H9 (cell line): ENCODE results near the gene PMEPA1. TPM values are rescaled to one million over a fixed set of nuclear protein-coding genes. Genes with fewer than 3 reads are reported as not detected.

Source experiments
- DNase-seq: peaks from one replicate; pipeline ENCODE4 v3.0.0-alpha.2; 2017
- H2AFZ ChIP-seq: one replicate; pipeline ENCODE4 v1.6.1; 2013; ENCODE audit warnings: mild to moderate bottlenecking, low read length, control low read depth, moderate library complexity
- H2AK5ac ChIP-seq: 2 replicates; pipeline ENCODE4 v1.6.1; 2013; ENCODE audit warnings: low read length, control low read depth, mixed read lengths; ENCODE audit not compliant: insufficient read length
- H2BK120ac ChIP-seq: one replicate; pipeline ENCODE4 v1.6.1; 2013; ENCODE audit warnings: low read depth, mild to moderate bottlenecking, low read length, control low read depth, inconsistent platforms; ENCODE audit not compliant: poor library complexity, severe bottlenecking
- H2BK12ac ChIP-seq: 2 replicates; pipeline ENCODE4 v1.6.1; 2013; ENCODE audit warnings: low read length, control low read depth, mixed read lengths, low read depth; ENCODE audit not compliant: insufficient read length
- H2BK15ac ChIP-seq: 2 replicates; pipeline ENCODE4 v1.6.1; 2013; ENCODE audit warnings: low read depth, low read length, control low read depth
- H2BK20ac ChIP-seq: one replicate; pipeline ENCODE4 v1.6.1; 2013; ENCODE audit warnings: low read depth, mild to moderate bottlenecking, low read length, control low read depth, inconsistent platforms; ENCODE audit not compliant: poor library complexity, severe bottlenecking
- H2BK5ac ChIP-seq: 2 replicates; pipeline ENCODE4 v1.6.1; 2013; ENCODE audit warnings: low read length, control low read depth, mixed read lengths; ENCODE audit not compliant: insufficient read length
- H3K14ac ChIP-seq: 2 replicates; pipeline ENCODE4 v1.6.1; 2013; ENCODE audit warnings: low read length, control low read depth; ENCODE audit not compliant: insufficient read depth
- H3K18ac ChIP-seq: 2 replicates; pipeline ENCODE4 v1.6.1; 2013; ENCODE audit warnings: low read depth, mild to moderate bottlenecking, mixed read lengths, low read length, control low read depth; ENCODE audit not compliant: insufficient read length
- H3K23ac ChIP-seq: 2 replicates; pipeline ENCODE4 v1.6.1; 2013; ENCODE audit warnings: low read length, control low read depth, mixed read lengths, low read depth; ENCODE audit not compliant: insufficient read length
- H3K23me2 ChIP-seq: 2 replicates; pipeline ENCODE4 v1.6.1; 2013; ENCODE audit warnings: low read depth, mild to moderate bottlenecking, mixed read lengths, low read length, control low read depth; ENCODE audit not compliant: insufficient read length, poor library complexity, severe bottlenecking
- H3K27ac ChIP-seq: 2 replicates; pipeline ENCODE4 v1.5.1; 2013; ENCODE audit warnings: low read length, control low read depth, mixed read lengths, low read depth; ENCODE audit not compliant: insufficient read length
- H3K27me3 ChIP-seq: 2 replicates; pipeline ENCODE4 v1.6.1; 2013; ENCODE audit warnings: low read length, control low read depth, inconsistent platforms; ENCODE audit not compliant: insufficient read depth
- H3K4ac ChIP-seq: 2 replicates; pipeline ENCODE4 v1.6.1; 2013; ENCODE audit warnings: low read depth, mild to moderate bottlenecking, control low read depth, inconsistent platforms, low read length, moderate library complexity
- H3K4me1 ChIP-seq: 2 replicates; pipeline ENCODE4 v1.6.1; 2013; ENCODE audit warnings: low read length, control low read depth, inconsistent platforms; ENCODE audit not compliant: insufficient read depth
- H3K4me2 ChIP-seq: 2 replicates; pipeline ENCODE4 v1.6.1; 2013; ENCODE audit warnings: low read length, control low read depth, mixed read lengths; ENCODE audit not compliant: insufficient read length, insufficient read depth
- H3K56ac ChIP-seq: 2 replicates; pipeline ENCODE4 v1.6.1; 2013; ENCODE audit warnings: low read depth, mild to moderate bottlenecking, mixed read lengths, low read length, control low read depth; ENCODE audit not compliant: insufficient read length
- H3K79me1 ChIP-seq: 2 replicates; pipeline ENCODE4 v1.6.1; 2013; ENCODE audit warnings: low read depth, mild to moderate bottlenecking, moderate library complexity, low read length, control low read depth, inconsistent platforms; ENCODE audit not compliant: insufficient read depth, poor library complexity, severe bottlenecking
- H3K79me2 ChIP-seq: 2 replicates; pipeline ENCODE4 v1.6.1; 2013; ENCODE audit warnings: low read length, control low read depth, inconsistent platforms; ENCODE audit not compliant: insufficient read depth
- H3K9ac ChIP-seq: 2 replicates; pipeline ENCODE4 v1.6.1; 2013; ENCODE audit warnings: low read length, control low read depth, mixed read lengths; ENCODE audit not compliant: insufficient read length; ENCODE audit errors: extremely low read depth
- H3K9me3 ChIP-seq: one replicate; pipeline ENCODE4 v1.6.1; 2013; ENCODE audit warnings: low read depth, low read length, inconsistent platforms; ENCODE audit not compliant: control insufficient read depth
- H3T11ph ChIP-seq: one replicate; pipeline ENCODE4 v1.6.1; 2013; ENCODE audit warnings: mild to moderate bottlenecking, low read length, control low read depth, inconsistent platforms
- H4K20me1 ChIP-seq: one replicate; pipeline ENCODE4 v1.6.1; 2013; ENCODE audit not compliant: control insufficient read depth, insufficient read length, insufficient read depth
- H4K5ac ChIP-seq: 2 replicates; pipeline ENCODE4 v1.6.1; 2013; ENCODE audit warnings: low read depth, mild to moderate bottlenecking, mixed read lengths, low read length, control low read depth; ENCODE audit not compliant: insufficient read length
- H4K8ac ChIP-seq: replicated peaks from 2 replicates; pipeline ENCODE4 v1.6.1; 2013; ENCODE audit warnings: low read length, control low read depth, mixed read lengths, low read depth; ENCODE audit not compliant: insufficient read length
- H4K91ac ChIP-seq: 2 replicates; pipeline ENCODE4 v1.6.1; 2013; ENCODE audit warnings: low read depth, mild to moderate bottlenecking, moderate library complexity, mixed read lengths, low read length, control low read depth; ENCODE audit not compliant: insufficient read length
- H3K27ac Mint-ChIP-seq, 3 experiments: 2 replicates in 2 of 3; 3 replicates in 1 of 3; pipeline ENCODE4 v1.8.0; 2020 to 2021; ENCODE audit warnings: mixed read lengths in 3 of 3, mild to moderate bottlenecking in 1 of 3, moderate library complexity in 1 of 3
- H3K27me3 Mint-ChIP-seq: 2 replicates; pipeline ENCODE4 v1.8.0; 2021; ENCODE audit warnings: low read depth, mild to moderate bottlenecking, moderate library complexity, mixed read lengths
- H3K36me3 Mint-ChIP-seq, 3 experiments: 2 replicates in 2 of 3; 3 replicates in 1 of 3; pipeline ENCODE4 v1.8.0; 2020 to 2021; ENCODE audit warnings: low read depth in 3 of 3, mixed read lengths in 3 of 3; ENCODE audit not compliant: insufficient read depth in 1 of 3
- H3K4me1 Mint-ChIP-seq, 2 experiments: 2 replicates each; pipeline ENCODE4 v1.8.0; 2020; ENCODE audit warnings: mixed read lengths in 2 of 2
- H3K4me3 Mint-ChIP-seq, 2 experiments: 2 replicates in 1 of 2; 3 replicates in 1 of 2; pipeline ENCODE4 v1.8.0; 2020 to 2021; ENCODE audit warnings: mild to moderate bottlenecking in 2 of 2, mixed read lengths in 2 of 2, moderate library complexity in 1 of 2
- H3K9me3 Mint-ChIP-seq, 2 experiments: 2 replicates in 1 of 2; 3 replicates in 1 of 2; pipeline ENCODE4 v1.8.0; 2020; ENCODE audit warnings: mild to moderate bottlenecking in 2 of 2, mixed read lengths in 2 of 2, moderate library complexity in 1 of 2
- WGBS: extraction: QIAGEN DNeasy Blood & Tissue Kit; methylation state at CpG from one replicate; pipeline ENCODE4 v1.1.7; 2013; ENCODE audit warnings: missing lambda C conversion rate, low lambda C conversion rate, mixed read lengths; ENCODE audit not compliant: insufficient read length; ENCODE audit errors: extremely low coverage; 5-methylcytosine and 5-hydroxymethylcytosine counted together
- total RNA-seq: library from RNA; stranded (reverse); gene quantifications from 2 replicates; pipeline ENCODE4 v1.2.1, GENCODE V29; 2021
- TF ChIP-seq, protein P1 (sequence below): fragments of 200-600 bp; sonication (generic); conservative IDR thresholded peaks from 3 replicates; pipeline ENCODE4 v1.8.0; 2021; ENCODE audit warnings: antibody characterized with exemption, mild to moderate bottlenecking

Gene PMEPA1
- total RNA-seq, 1 experiment from 2014 or later, result 34.6 TPM

GRCh38 chr20:57724610-57725405, 15.0 kb upstream of the PMEPA1 start:
- Histone ChIP-seq H4K91ac (no peak overlapping the region), H3K79me2 (no peaks in the 10 kb centered on the region), H3K9me3 (no peaks in the 10 kb centered on the region), H3K18ac (no peak overlapping the region), H3K14ac (no peak overlapping the region), H3K79me1 (no peaks in the 10 kb centered on the region), H3K27ac (no peak overlapping the region), H3T11ph (no peak overlapping the region), H2AK5ac (no peak overlapping the region), H3K23ac (no peak overlapping the region), H2BK20ac (no peak overlapping the region), H3K4me2 (no peak overlapping the region), H2AFZ (no peak overlapping the region), H3K27me3 (no peaks in the 10 kb centered on the region), H3K9ac (no peak overlapping the region), H3K4ac (no peak overlapping the region), H3K23me2 (no peaks in the 10 kb centered on the region), H2BK15ac (no peak overlapping the region), H3K56ac (no peak overlapping the region), H2BK12ac (no peak overlapping the region), H2BK120ac (no peak overlapping the region), H4K20me1 (no peaks in the 10 kb centered on the region), H4K8ac (no peak overlapping the region), H3K4me1 (peaks cover 5% of the 10 kb centered on the region; the same call in 1 of the 2 replicates), H2BK5ac (no peak overlapping the region), H4K5ac (no peak overlapping the region)
- Mint-ChIP-seq H3K27ac (no peak overlapping the region; a peak in 1 of 7 replicates), H3K9me3 (no peaks in the 10 kb centered on the region), H3K36me3 (no peaks in the 10 kb centered on the region), H3K4me3 (no peak overlapping the region), H3K4me1 (peaks cover 16 to 21% of the 10 kb centered on the region in 2 experiments), H3K27me3 (peaks cover 5% of the 10 kb centered on the region)
- no CpG with 5 or more reads among the region's 16 CpGs for WGBS
- no peak for DNase-seq
- TF ChIP-seq, protein P1, sequence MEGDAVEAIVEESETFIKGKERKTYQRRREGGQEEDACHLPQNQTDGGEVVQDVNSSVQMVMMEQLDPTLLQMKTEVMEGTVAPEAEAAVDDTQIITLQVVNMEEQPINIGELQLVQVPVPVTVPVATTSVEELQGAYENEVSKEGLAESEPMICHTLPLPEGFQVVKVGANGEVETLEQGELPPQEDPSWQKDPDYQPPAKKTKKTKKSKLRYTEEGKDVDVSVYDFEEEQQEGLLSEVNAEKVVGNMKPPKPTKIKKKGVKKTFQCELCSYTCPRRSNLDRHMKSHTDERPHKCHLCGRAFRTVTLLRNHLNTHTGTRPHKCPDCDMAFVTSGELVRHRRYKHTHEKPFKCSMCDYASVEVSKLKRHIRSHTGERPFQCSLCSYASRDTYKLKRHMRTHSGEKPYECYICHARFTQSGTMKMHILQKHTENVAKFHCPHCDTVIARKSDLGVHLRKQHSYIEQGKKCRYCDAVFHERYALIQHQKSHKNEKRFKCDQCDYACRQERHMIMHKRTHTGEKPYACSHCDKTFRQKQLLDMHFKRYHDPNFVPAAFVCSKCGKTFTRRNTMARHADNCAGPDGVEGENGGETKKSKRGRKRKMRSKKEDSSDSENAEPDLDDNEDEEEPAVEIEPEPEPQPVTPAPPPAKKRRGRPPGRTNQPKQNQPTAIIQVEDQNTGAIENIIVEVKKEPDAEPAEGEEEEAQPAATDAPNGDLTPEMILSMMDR, result no peak
